Neural cell (in vitro differentiated cells): ENCODE data around the gene GRIN1.

Source experiments
- CTCF ChIP-seq: fragments of 450-650 bp; IDR thresholded peaks from 2 replicates; pipeline ENCODE4 v1.5.1; 2014; ENCODE audit warnings: antibody characterized with exemption, mild to moderate bottlenecking, moderate library complexity; ENCODE audit not compliant: poor library complexity, severe bottlenecking
- EP300 ChIP-seq: fragments of 450-650 bp; conservative IDR thresholded peaks from 2 replicates; pipeline ENCODE4 v1.6.1; 2014; ENCODE audit warnings: antibody characterized with exemption, mild to moderate bottlenecking, moderate library complexity; ENCODE audit not compliant: poor library complexity, severe bottlenecking
- EZH2 ChIP-seq: fragments of 200-600, 300-800 bp; shearing (Covaris generic), sonication (generic); IDR thresholded peaks from 2 replicates; pipeline ENCODE4 v1.6.1; 2014; ENCODE audit warnings: antibody characterized with exemption, low read length, borderline replicate concordance, mild to moderate bottlenecking; ENCODE audit not compliant: insufficient read depth, poor library complexity, severe bottlenecking
- MXI1 ChIP-seq: fragments of 450-650 bp; conservative IDR thresholded peaks from 2 replicates; pipeline ENCODE4 v1.6.1; 2014; ENCODE audit warnings: antibody characterized with exemption, mild to moderate bottlenecking; ENCODE audit not compliant: poor library complexity, severe bottlenecking
- POLR2AphosphoS5 ChIP-seq: IDR thresholded peaks from 2 replicates; pipeline ENCODE4 v1.6.1; 2012
- RAD21 ChIP-seq: fragments of 450-650 bp; conservative IDR thresholded peaks from 2 replicates; pipeline ENCODE4 v1.6.1; 2014; ENCODE audit warnings: antibody characterized with exemption, mild to moderate bottlenecking, moderate library complexity
- REST ChIP-seq: IDR thresholded peaks from 2 replicates; pipeline ENCODE4 v1.6.1; 2012; ENCODE audit warnings: borderline replicate concordance
- SMC3 ChIP-seq: fragments of 450-650 bp; conservative IDR thresholded peaks from 2 replicates; pipeline ENCODE4 v1.6.1; 2014; ENCODE audit warnings: antibody characterized with exemption, mild to moderate bottlenecking, moderate library complexity; ENCODE audit not compliant: poor library complexity
- TAF1 ChIP-seq: IDR thresholded peaks from 2 replicates; pipeline ENCODE4 v1.6.1; 2012; ENCODE audit warnings: low read depth

GRCh38 chr9:137147091-137147792 is 8.3 kb downstream of the GRIN1 start:
- no peak for TF ChIP-seq CTCF
- no peak for TF ChIP-seq TAF1
- TF ChIP-seq MXI1, result no peak
- TF ChIP-seq POLR2AphosphoS5, result no peak
- TF ChIP-seq EP300, result no peak
- no peak for TF ChIP-seq RAD21
- TF ChIP-seq EZH2, result no peak
- TF ChIP-seq SMC3, result no peak
- TF ChIP-seq REST, result no peak
